ENCODE measurements around the gene CYCS. TPM values are rescaled to one million over a fixed set of nuclear protein-coding genes. Genes with fewer than 3 reads are reported as not detected.

Gene CYCS
- total and polyA plus RNA-seq, 2 of the 8 experiments (the other 6 are each of a cell fraction or from before 2014, with no cell fraction given): 48.6 to 229 TPM

GRCh38 chr7:25132430-25132829, 7.4 kb upstream of the CYCS start:
- DNase-seq (ENCODE audit: low read depth in 1 of 2, low spot score in 2 of 2): no peak
- H3K27me3 ChIP-seq (replicated peaks in 1 of 4; ENCODE audit: control insufficient read depth in 3 of 4, extremely low read depth in 1 of 4, insufficient read depth in 3 of 4, low read length in 3 of 4): no peaks in the 10 kb centered on the region
- no peak overlapping the region for H2BK12ac ChIP-seq (ENCODE audit: low read depth, low read length)
- H3K4me2 ChIP-seq (ENCODE audit: insufficient read depth in 1 of 2, low read depth in 2 of 2, low read length in 2 of 2): no peak overlapping the region
- no peak overlapping the region for H2AFZ ChIP-seq (ENCODE audit: low read length)
- no peak for FAIRE-seq
- H3K27ac ChIP-seq (ENCODE audit: low read depth, low read length): no peak overlapping the region
- H4K91ac ChIP-seq (replicated peaks; ENCODE audit: insufficient read length, low read length): no peak overlapping the region
- no peak overlapping the region for H3K18ac ChIP-seq (ENCODE audit: extremely low read depth, low read length)
- H4K20me1 ChIP-seq (replicated peaks in 1 of 2; ENCODE audit: control insufficient read depth in 1 of 2, insufficient read depth in 2 of 2, low read length in 2 of 2): no peaks in the 10 kb centered on the region
- no peaks in the 10 kb centered on the region for H3K9me3 ChIP-seq (ENCODE audit: insufficient read depth in 2 of 2, low read depth in 1 of 2, low read length in 1 of 2)
- no peaks in the 10 kb centered on the region for H3K79me2 ChIP-seq (ENCODE audit: control insufficient read depth in 1 of 2, insufficient read depth in 2 of 2, low read length in 2 of 2)
- H3K4me1 ChIP-seq (replicated peaks in 1 of 4; ENCODE audit: control insufficient read depth in 3 of 4, insufficient read depth in 4 of 4, low read length in 3 of 4): no peaks in the 10 kb centered on the region
- TF ChIP-seq RBBP5 (IDR thresholded peaks at IDR 0.05; ENCODE audit: borderline replicate concordance, low read depth, low read length): no peak
- no peak for TF ChIP-seq TAF1 (IDR thresholded peaks at IDR 0.05; ENCODE audit: low read depth, low read length)
- no peak for TF ChIP-seq TAF7 (optimal IDR thresholded peaks at IDR 0.05; ENCODE audit: borderline replicate concordance, low read depth, low read length)
- TF ChIP-seq KDM5A (IDR thresholded peaks at IDR 0.05; ENCODE audit: low read length): no peak
- no peak for TF ChIP-seq CREB1 (IDR thresholded peaks at IDR 0.05)
- TF ChIP-seq SP1 (IDR thresholded peaks at IDR 0.05; ENCODE audit: low read depth, low read length): no peak
- no peak for TF ChIP-seq MAFK (IDR thresholded peaks at IDR 0.05; ENCODE audit: low read depth, low read length)
- TF ChIP-seq HDAC6 (IDR thresholded peaks at IDR 0.05; ENCODE audit: low read depth, low read length): no peak
- no peak overlapping the region for H3K9ac ChIP-seq (replicated peaks in 1 of 4; ENCODE audit: extremely low read depth in 1 of 4, low read depth in 3 of 4, low read length in 3 of 4)
- no peak overlapping the region for H3K14ac ChIP-seq (ENCODE audit: insufficient read length)
- no peak overlapping the region for H4K5ac ChIP-seq (ENCODE audit: insufficient read length, low read depth, low read length)
- no peak overlapping the region for H2BK120ac ChIP-seq (replicated peaks; ENCODE audit: low read depth, low read length)
- no peak overlapping the region for H3K4ac ChIP-seq (replicated peaks; ENCODE audit: insufficient read length, low read depth, low read length)
- POLR2A ChIA-PET (ENCODE audit: partially characterized antibody): no interaction called here
- CTCF ChIA-PET (ENCODE audit: partially characterized antibody): interaction anchor here (0.6 to 0.8 kb wide), 2 partner anchors 27 to 30 kb away, joined by 3 read pairs; no protein-coding TSS in a partner anchor
- no peaks in the 10 kb centered on the region for H3K23me2 ChIP-seq (ENCODE audit: low read depth, low read length)
- no peak overlapping the region for H3K56ac ChIP-seq (replicated peaks; ENCODE audit: insufficient read length, low read depth, low read length)
- H2BK20ac ChIP-seq (ENCODE audit: low read length): no peak overlapping the region
- no peak overlapping the region for H2BK15ac ChIP-seq (ENCODE audit: low read length)
- H3K4me3 ChIP-seq (ENCODE audit: extremely low read depth in 1 of 4, insufficient read depth in 2 of 4, low read depth in 3 of 4, low read length in 4 of 4): no peak overlapping the region
- H3K36me3 ChIP-seq (ENCODE audit: control insufficient read depth in 2 of 4, insufficient read depth in 4 of 4, low read length in 3 of 4): no peaks in the 10 kb centered on the region
- no peak overlapping the region for H4K8ac ChIP-seq (ENCODE audit: extremely low read depth, insufficient read depth, low read length)
- H3K79me1 ChIP-seq (ENCODE audit: low read depth, low read length): no peaks in the 10 kb centered on the region
- H3K23ac ChIP-seq (ENCODE audit: insufficient read length): no peak overlapping the region
- H2AK5ac ChIP-seq (ENCODE audit: low read depth, low read length): no peak overlapping the region
- no peak overlapping the region for H2BK5ac ChIP-seq (ENCODE audit: low read depth, low read length)
- WGBS, 2 experiments (ENCODE audit: extremely low coverage in 1 of 2, insufficient coverage in 1 of 2, insufficient read length in 1 of 2, insufficient replicate concordance in 2 of 2, low coverage in 1 of 2, low lambda C conversion rate in 2 of 2, missing lambda C conversion rate in 1 of 2): 81% methylated on average over 1 of the region's 1 CpG; no CpG with 5 or more reads in 1 of the 2 experiments
